ENCODE results near the gene DPPA4.
A peak's percentile ranks its signal among the peaks of the same experiment; 100 is the strongest.
"Not testable (repeated sequence)": the region's sequence is repeated elsewhere in the genome, so short reads cannot be mapped to it uniquely, and the experiment has no call there.

The DPPA4 gene

GRCh38 chr3:109337393-109337792, at the start of gene DPPA4:
TSS of gene DPPA4 (minus strand) at chr3:109337546. CDS start at chr3:109337517, 29 bp downstream.
- TF ChIP-seq CTCF (IDR thresholded peaks at IDR 0.05), result no peak
- Histone ChIP-seq H3K4me1 (ENCODE audit: control insufficient read depth in 1 of 2, insufficient read depth in 1 of 2, low read depth in 1 of 2, low read length in 1 of 2) (peaks cover 10 to 18% of the 10 kb centered on the region in 2 experiments), H3K9me3 (no peaks in the 10 kb centered on the region), H3K27ac (no peak within 1 kb of the TSS), H3K4me3 (ENCODE audit: low read depth in 1 of 2, low read length in 1 of 2) (peak within 1 kb of the TSS; percentile 37 to 56), H3K27me3 (peaks cover 33% of the 10 kb centered on the region), H3K36me3 (no peaks in the 10 kb centered on the region)

- TF ChIP-seq CTCF (IDR thresholded peaks at IDR 0.05), result no peak
- H3K36me3 ChIP-seq, result no peaks in the 10 kb centered on the region
- H3K9me3 ChIP-seq, result no peaks in the 10 kb centered on the region
- H3K27me3 ChIP-seq, result no peaks in the 10 kb centered on the region
- no peak overlapping the region for H3K4me3 ChIP-seq (ENCODE audit: low read depth in 1 of 2, low read length in 1 of 2)
- H3K27ac ChIP-seq, result no peak overlapping the region
- no peaks in the 10 kb centered on the region for H3K4me1 ChIP-seq (ENCODE audit: control insufficient read depth in 1 of 2, insufficient read depth in 1 of 2, low read depth in 1 of 2, low read length in 1 of 2)
These were observed 48.3 kb upstream of the DPPA4 start for GRCh38 chr3:109385442-109386318.

- no peaks in the 10 kb centered on the region for H3K36me3 ChIP-seq
- H3K27me3 ChIP-seq, result no peaks in the 10 kb centered on the region
- no peaks in the 10 kb centered on the region for H3K9me3 ChIP-seq
- no peak overlapping the region for H3K27ac ChIP-seq
- H3K4me1 ChIP-seq (ENCODE audit: control insufficient read depth in 1 of 2, insufficient read depth in 1 of 2, low read depth in 1 of 2, low read length in 1 of 2), result no peaks in the 10 kb centered on the region
- H3K4me3 ChIP-seq (ENCODE audit: low read depth in 1 of 2, low read length in 1 of 2), result no peak overlapping the region
- no peak for TF ChIP-seq CTCF (IDR thresholded peaks at IDR 0.05)
These were observed 46.8 kb upstream of the DPPA4 start for GRCh38 chr3:109384164-109384563.

- no peaks in the 10 kb centered on the region for H3K4me1 ChIP-seq (ENCODE audit: control insufficient read depth in 1 of 2, insufficient read depth in 1 of 2, low read depth in 1 of 2, low read length in 1 of 2)
- H3K9me3 ChIP-seq, result no peaks in the 10 kb centered on the region
- no peak for TF ChIP-seq CTCF (IDR thresholded peaks at IDR 0.05)
- no peak overlapping the region for H3K4me3 ChIP-seq (ENCODE audit: low read depth in 1 of 2, low read length in 1 of 2)
- no peaks in the 10 kb centered on the region for H3K27me3 ChIP-seq
- H3K36me3 ChIP-seq, result no peaks in the 10 kb centered on the region
- no peak overlapping the region for H3K27ac ChIP-seq
These were observed 45.2 kb upstream of the DPPA4 start for GRCh38 chr3:109382588-109382987.

GRCh38 chr3:109375975-109376374, 38.6 kb upstream of the DPPA4 start:
- H3K27ac ChIP-seq, result no peak overlapping the region
- no peak for TF ChIP-seq CTCF (IDR thresholded peaks at IDR 0.05)
- H3K4me1 ChIP-seq (ENCODE audit: control insufficient read depth in 1 of 2, insufficient read depth in 1 of 2, low read depth in 1 of 2, low read length in 1 of 2), result no peaks in the 10 kb centered on the region
- no peaks in the 10 kb centered on the region for H3K9me3 ChIP-seq
- no peaks in the 10 kb centered on the region for H3K36me3 ChIP-seq
- no peaks in the 10 kb centered on the region for H3K27me3 ChIP-seq
- no peak overlapping the region for H3K4me3 ChIP-seq (ENCODE audit: low read depth in 1 of 2, low read length in 1 of 2)

GRCh38 chr3:109374434-109374833, 37.1 kb upstream of the DPPA4 start:
- H3K36me3 ChIP-seq; H3K27me3 ChIP-seq; H3K9me3 ChIP-seq; H3K4me1 ChIP-seq (ENCODE audit: control insufficient read depth in 1 of 2, insufficient read depth in 1 of 2, low read depth in 1 of 2, low read length in 1 of 2); H3K4me3 ChIP-seq (ENCODE audit: low read depth in 1 of 2, low read length in 1 of 2); H3K27ac ChIP-seq: not testable (repeated sequence)

Measured in neutrophil (primary cell).